HG03066 (cell line): Measurements from ENCODE around the gene ESYT1.

Experiments
- ATAC-seq: cut with Tn5 transposase; IDR thresholded peaks from one replicate; pipeline ENCODE4 v1.9.1; 2021; ENCODE audit warnings: low read depth; ENCODE audit not compliant: unreplicated experiment

The ESYT1 gene

GRCh38 chr12:56127888-56128669 is at the start of gene ESYT1:
Gene ESYT1, plus strand, starts transcription at chr12:56128267. Its CDS starts 53 bp downstream, at chr12:56128320.
- peak; percentile 84 for ATAC-seq

- ATAC-seq, result no peak
These were observed 49.6 kb upstream of the ESYT1 start for GRCh38 chr12:56078427-56078826.

GRCh38 chr12:56078931-56079722 is 48.9 kb upstream of the ESYT1 start:
- no peak for ATAC-seq

- no peak for ATAC-seq
These were observed 48.1 kb upstream of the ESYT1 start, which contains the start of gene ERBB3 for GRCh38 chr12:56079723-56080555. Gene ERBB3, plus strand, starts transcription at chr12:56080165. Its CDS starts 136 bp downstream, at chr12:56080301.

- no peak for ATAC-seq
These were observed 47.4 kb upstream of the ESYT1 start for GRCh38 chr12:56080556-56081138.

- no peak for ATAC-seq
These were observed 46.4 kb upstream of the ESYT1 start for GRCh38 chr12:56081393-56082347.

GRCh38 chr12:56082382-56082781 is 45.7 kb upstream of the ESYT1 start:
- no peak for ATAC-seq

- ATAC-seq, result no peak
These were observed 45.1 kb upstream of the ESYT1 start for GRCh38 chr12:56082967-56083366.

GRCh38 chr12:56084958-56085543 is 43.0 kb upstream of the ESYT1 start:
- no peak for ATAC-seq

GRCh38 chr12:56086096-56086495 is 42.0 kb upstream of the ESYT1 start:
- ATAC-seq, result no peak

GRCh38 chr12:56086608-56087007 is 41.5 kb upstream of the ESYT1 start:
- no peak for ATAC-seq

- no peak for ATAC-seq
These were observed 40.8 kb upstream of the ESYT1 start for GRCh38 chr12:56087220-56087619.

GRCh38 chr12:56097738-56098137 is 30.3 kb upstream of the ESYT1 start:
- ATAC-seq, result no peak

- no peak for ATAC-seq
These were observed 29.5 kb upstream of the ESYT1 start for GRCh38 chr12:56098592-56098991.

GRCh38 chr12:56099787-56100186 is 28.3 kb upstream of the ESYT1 start:
- ATAC-seq, result no peak

GRCh38 chr12:56101045-56101444 is 27.0 kb upstream of the ESYT1 start:
- ATAC-seq, result no peak

GRCh38 chr12:56102683-56103065 is 25.4 kb upstream of the ESYT1 start:
- no peak for ATAC-seq

- ATAC-seq, result no peak
These were observed 24.9 kb upstream of the ESYT1 start for GRCh38 chr12:56103066-56103711.

GRCh38 chr12:56103823-56104108 is 24.3 kb upstream of the ESYT1 start:
- ATAC-seq, result no peak
